Endothelial cell of umbilical vein (primary cell): Measurements from ENCODE around the gene SMNDC1.

Experiments
- EZH2 ChIP-seq: IDR thresholded peaks from 2 replicates; pipeline ENCODE4 v1.6.1; 2012; ENCODE audit warnings: borderline replicate concordance, low read depth, mild to moderate bottlenecking, moderate library complexity, low read length, inconsistent platforms; ENCODE audit not compliant: severe bottlenecking
- POLR2A ChIP-seq: IDR thresholded peaks from 2 replicates; pipeline ENCODE4 v1.6.1; 2012; ENCODE audit warnings: low read depth, mild to moderate bottlenecking, control low read depth, low read length
- POLR2AphosphoS5 ChIP-seq: IDR thresholded peaks from 2 replicates; pipeline ENCODE4 v1.6.1; 2012; ENCODE audit warnings: low read depth, mild to moderate bottlenecking, control low read depth, low read length, moderate library complexity; ENCODE audit not compliant: insufficient read depth
- TF ChIP-seq, protein P1 (sequence below), 2 donors: IDR thresholded peaks; 1 replicate in 1 of 2; 2 replicates in 1 of 2; pipeline ENCODE4 v1.5.1; 2011; ENCODE audit warnings: low read length in 2 of 2, mild to moderate bottlenecking in 2 of 2, moderate library complexity in 2 of 2, control low read depth in 1 of 2, inconsistent platforms in 1 of 2, low read depth in 1 of 2; ENCODE audit not compliant: insufficient read depth in 1 of 2; ENCODE audit errors: extremely low read depth in 1 of 2

DNA sequence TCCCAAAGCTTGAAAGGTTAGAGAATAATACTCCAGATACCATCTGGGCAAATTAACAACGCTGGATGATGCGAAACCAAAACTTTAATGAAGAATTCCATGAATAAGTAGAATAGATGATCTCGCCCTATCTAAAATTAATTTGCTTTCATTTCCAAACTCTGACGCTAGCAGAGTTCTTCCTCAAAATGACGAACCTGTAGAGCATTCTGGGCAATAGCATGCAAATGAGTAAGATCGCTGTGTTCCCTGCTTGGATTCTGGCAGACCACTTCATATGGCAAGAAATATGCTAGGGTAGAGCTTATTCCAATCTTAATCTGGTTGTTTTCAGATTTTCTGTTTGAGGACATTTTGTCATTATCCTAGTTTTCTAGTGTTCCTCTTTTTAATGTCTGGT lies 36.1 kb upstream of the SMNDC1 start:
- TF ChIP-seq, protein P1, sequence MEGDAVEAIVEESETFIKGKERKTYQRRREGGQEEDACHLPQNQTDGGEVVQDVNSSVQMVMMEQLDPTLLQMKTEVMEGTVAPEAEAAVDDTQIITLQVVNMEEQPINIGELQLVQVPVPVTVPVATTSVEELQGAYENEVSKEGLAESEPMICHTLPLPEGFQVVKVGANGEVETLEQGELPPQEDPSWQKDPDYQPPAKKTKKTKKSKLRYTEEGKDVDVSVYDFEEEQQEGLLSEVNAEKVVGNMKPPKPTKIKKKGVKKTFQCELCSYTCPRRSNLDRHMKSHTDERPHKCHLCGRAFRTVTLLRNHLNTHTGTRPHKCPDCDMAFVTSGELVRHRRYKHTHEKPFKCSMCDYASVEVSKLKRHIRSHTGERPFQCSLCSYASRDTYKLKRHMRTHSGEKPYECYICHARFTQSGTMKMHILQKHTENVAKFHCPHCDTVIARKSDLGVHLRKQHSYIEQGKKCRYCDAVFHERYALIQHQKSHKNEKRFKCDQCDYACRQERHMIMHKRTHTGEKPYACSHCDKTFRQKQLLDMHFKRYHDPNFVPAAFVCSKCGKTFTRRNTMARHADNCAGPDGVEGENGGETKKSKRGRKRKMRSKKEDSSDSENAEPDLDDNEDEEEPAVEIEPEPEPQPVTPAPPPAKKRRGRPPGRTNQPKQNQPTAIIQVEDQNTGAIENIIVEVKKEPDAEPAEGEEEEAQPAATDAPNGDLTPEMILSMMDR (IDR thresholded peaks at IDR 0.05; ENCODE audit: extremely low read depth in 1 of 2, insufficient read depth in 1 of 2, low read depth in 1 of 2, low read length in 2 of 2), result no peak
- no peak for TF ChIP-seq EZH2
- TF ChIP-seq POLR2A, result no peak
- TF ChIP-seq POLR2AphosphoS5, result no peak
